SK-N-SH (cell line): Measurements from ENCODE around the gene GSTA4. TPM values are rescaled to one million over a fixed set of nuclear protein-coding genes. Genes with fewer than 3 reads are reported as not detected.
"Not testable (repeated sequence)": the region's sequence is repeated elsewhere in the genome, so short reads cannot be mapped to it uniquely, and the experiment has no call there.

Experiments
- CTCF ChIA-PET: fragments of 300-600, 350-600 bp; formaldehyde crosslinking; extraction: SDS; loops from one replicate; lab custom pipeline; 2021; lab: Yijun Ruan, JAX
- POLR2A ChIA-PET: fragments of 350-600 bp; sonication (Branson Sonifier 250); formaldehyde crosslinking; extraction: SDS; loops from one replicate; lab custom pipeline; 2020; ENCODE audit warnings: antibody characterized with exemption, inconsistent platforms; lab: Yijun Ruan, JAX
- DNase-seq: peaks from one replicate; pipeline ENCODE4 v3.0.0; 2012
- H2AFZ ChIP-seq: fragments of 200-600 bp; sonication (generic); 2 replicates; pipeline ENCODE4 v1.8.1; 2016; ENCODE audit warnings: antibody characterized with exemption, mild to moderate bottlenecking, low read depth
- H3F3A ChIP-seq: fragments of 200-600 bp; sonication (generic); replicated peaks from 2 replicates; pipeline ENCODE3; 2016; ENCODE audit warnings: antibody characterized with exemption, mild to moderate bottlenecking; ENCODE audit not compliant: insufficient read depth
- H3K27ac ChIP-seq, 2 experiments: fragments of 200-500 bp in 1 of 2; fragments of 200-600 bp in 1 of 2; sonication (Bioruptor generic) in 1 of 2; sonication (generic), shearing (Covaris generic) in 1 of 2; 2 replicates each; pipeline versions ENCODE4 v1.5.1 to v1.6.1; 2014 to 2016; ENCODE audit warnings: low read depth in 2 of 2, inconsistent platforms in 1 of 2, low read length in 1 of 2, mild to moderate bottlenecking in 1 of 2, mixed read lengths in 1 of 2
- H3K27me3 ChIP-seq: fragments of 200-600 bp; sonication (generic), shearing (Covaris generic); 2 replicates; pipeline ENCODE4 v1.6.1; 2016; ENCODE audit warnings: mixed run types; ENCODE audit not compliant: insufficient read depth
- H3K36me3 ChIP-seq, 2 experiments: fragments of 200-500 bp in 1 of 2; fragments of 200-600 bp in 1 of 2; sonication (Bioruptor generic) in 1 of 2; sonication (generic) in 1 of 2; replicated peaks in 1 of 2; 2 replicates each; pipeline versions ENCODE3 to v1.5.1; 2014 to 2016; ENCODE audit warnings: low read length in 1 of 2, mild to moderate bottlenecking in 1 of 2; ENCODE audit not compliant: insufficient read depth in 2 of 2, control insufficient read depth in 1 of 2
- H3K4me1 ChIP-seq, 2 experiments: fragments of 200-500 bp in 1 of 2; fragments of 200-600 bp in 1 of 2; sonication (Bioruptor generic) in 1 of 2; sonication (generic), shearing (Covaris generic) in 1 of 2; 2 replicates each; pipeline versions ENCODE4 v1.5.1 to v1.6.1; 2014 to 2016; ENCODE audit warnings: low read depth in 1 of 2, low read length in 1 of 2, mixed run types in 1 of 2; ENCODE audit not compliant: insufficient read depth in 2 of 2, control insufficient read depth in 1 of 2
- H3K4me2 ChIP-seq: fragments of 200-600 bp; sonication (generic), shearing (Covaris generic); 2 replicates; pipeline ENCODE4 v1.6.1; 2017; ENCODE audit warnings: mixed run types
- H3K4me3 ChIP-seq, 2 experiments: fragments of 200-500 bp in 1 of 2; fragments of 200-600 bp in 1 of 2; sonication (Bioruptor generic) in 1 of 2; sonication (generic), shearing (Covaris generic) in 1 of 2; 2 replicates each; pipeline versions ENCODE4 v1.5.1 to v1.8.1; 2014 to 2016; ENCODE audit warnings: low read depth in 2 of 2, inconsistent platforms in 1 of 2, low read length in 1 of 2, mild to moderate bottlenecking in 1 of 2, mixed read lengths in 1 of 2, moderate library complexity in 1 of 2
- H3K79me2 ChIP-seq: fragments of 200-600 bp; sonication (generic); 2 replicates; pipeline ENCODE4 v1.8.1; 2017; ENCODE audit warnings: mild to moderate bottlenecking; ENCODE audit not compliant: insufficient read depth
- H3K9ac ChIP-seq: fragments of 200-600 bp; sonication (generic); 2 replicates; pipeline ENCODE4 v1.6.1; 2017; ENCODE audit warnings: mixed run types
- H3K9me2 ChIP-seq: fragments of 200-600 bp; sonication (generic); 2 replicates; pipeline ENCODE4 v1.6.1; 2017; ENCODE audit warnings: mixed run types
- H3K9me3 ChIP-seq: fragments of 200-600 bp; sonication (generic); 2 replicates; pipeline ENCODE4 v1.6.1; 2017; ENCODE audit warnings: mixed run types, mild to moderate bottlenecking, moderate library complexity
- H4K20me1 ChIP-seq: fragments of 200-600 bp; sonication (generic); 2 replicates; pipeline ENCODE4 v1.6.1; 2017; ENCODE audit warnings: mild to moderate bottlenecking, mixed run types; ENCODE audit not compliant: insufficient read depth
- CHD2 ChIP-seq: fragments of 150-350 bp; IDR thresholded peaks from 2 replicates; pipeline ENCODE4 v1.6.1; 2018; ENCODE audit warnings: low read length; ENCODE audit not compliant: partially characterized antibody
- EZH2phosphoT487 ChIP-seq: fragments of 200-600 bp; sonication (generic); IDR thresholded peaks from 2 replicates; pipeline ENCODE4 v1.6.1; 2017; ENCODE audit warnings: low read depth, mixed run types, mild to moderate bottlenecking, antibody characterized with exemption, moderate library complexity, borderline replicate concordance
- FOSL2 ChIP-seq: IDR thresholded peaks from 2 replicates; pipeline ENCODE4 v1.4.0; 2012; ENCODE audit warnings: low read depth, mild to moderate bottlenecking, moderate library complexity, borderline replicate concordance
- GABPA ChIP-seq: IDR thresholded peaks from 2 replicates; pipeline ENCODE4 v1.4.0; 2012; ENCODE audit warnings: low read depth, mild to moderate bottlenecking
- IRF3 ChIP-seq: fragments of 150-350 bp; IDR thresholded peaks from 2 replicates; pipeline ENCODE4 v1.6.1; 2016; ENCODE audit warnings: mild to moderate bottlenecking, low read depth, low read length
- MXI1 ChIP-seq: IDR thresholded peaks from 2 replicates; pipeline ENCODE4 v1.6.1; 2012; ENCODE audit warnings: mild to moderate bottlenecking, low read depth, low read length, improper control_type of control experiment
- PBX3 ChIP-seq: IDR thresholded peaks from 2 replicates; pipeline ENCODE4; 2012
- POLR2AphosphoS5 ChIP-seq: IDR thresholded peaks from 2 replicates; pipeline ENCODE4 v1.6.1; 2012; ENCODE audit warnings: low read depth, low read length
- RCOR1 ChIP-seq: fragments of 150-350 bp; IDR thresholded peaks from 2 replicates; pipeline ENCODE4 v1.6.1; 2017; ENCODE audit warnings: antibody characterized with exemption, low read length
- RFX5 ChIP-seq: IDR thresholded peaks from 2 replicates; pipeline ENCODE4 v1.6.1; 2012; ENCODE audit warnings: mild to moderate bottlenecking, improper control_type of control experiment, low read length
- SIN3A ChIP-seq: IDR thresholded peaks from 2 replicates; pipeline ENCODE4 v1.6.1; 2012; ENCODE audit warnings: low read depth, mild to moderate bottlenecking, low read length, moderate library complexity, borderline replicate concordance
- TAF1 ChIP-seq: IDR thresholded peaks from 2 replicates; pipeline ENCODE4 v1.6.1; 2012; ENCODE audit warnings: low read depth, mild to moderate bottlenecking, low read length, moderate library complexity, borderline replicate concordance
- USF2 ChIP-seq: fragments of 150-350 bp; IDR thresholded peaks from 2 replicates; pipeline ENCODE4 v1.6.1; 2017; ENCODE audit warnings: antibody characterized with exemption, low read length, low read depth, borderline replicate concordance
- YY1 ChIP-seq: IDR thresholded peaks from 2 replicates; pipeline ENCODE4 v1.4.0; 2012; ENCODE audit warnings: low read depth, mild to moderate bottlenecking
- ZBTB33 ChIP-seq: IDR thresholded peaks from 2 replicates; pipeline ENCODE4 v1.4.0; 2012; ENCODE audit warnings: low read depth, borderline replicate concordance
- WGBS: methylation state at CpG from one replicate; pipeline ENCODE4 v1.1.6; 2017; ENCODE audit warnings: low lambda C conversion rate; 5-methylcytosine and 5-hydroxymethylcytosine counted together
- polyA plus RNA-seq, 3 experiments: library from polyadenylated mRNA; depleted of rRNA; stranded (reverse); fragments of >200 nt; gene quantifications; 2 replicates each; pipeline ENCODE4 v1.2.3, GENCODE V29; 2012

GSTA4 gene
- polyA plus RNA-seq, 1 of the 3 experiments (the other 2 are of a cell fraction) = 28.3 TPM

GRCh38 chr6:53009511-53009910, 14.4 kb upstream of the GSTA4 start:
- Histone ChIP-seq H2AFZ (no peak overlapping the region), H3K9me2 (no peaks in the 10 kb centered on the region), H3K4me1 (no peaks in the 10 kb centered on the region), H4K20me1 (no peaks in the 10 kb centered on the region), H3K79me2 (no peaks in the 10 kb centered on the region), H3K27ac (no peak overlapping the region)
- 86% methylated on average over 3 of the region's 3 CpGs for WGBS
- TF ChIP-seq CHD2 = no peak
- TF ChIP-seq PBX3 = no peak
- no peak for TF ChIP-seq USF2
- TF ChIP-seq MXI1 = no peak
- no peak for TF ChIP-seq YY1
- TF ChIP-seq, all 33 proteins: peak for 0
- H3F3A ChIP-seq = no peaks in the 10 kb centered on the region
- no peak overlapping the region for H3K4me3 ChIP-seq
- peaks cover 70 to 78% of the 10 kb centered on the region in 2 experiments for H3K36me3 ChIP-seq
- H3K4me2 ChIP-seq = no peak overlapping the region
- CTCF ChIA-PET = no interaction called here
- H3K27me3 ChIP-seq = no peaks in the 10 kb centered on the region
- no peak for DNase-seq
- POLR2A ChIA-PET = no interaction called here
- H3K9ac ChIP-seq = no peak overlapping the region
- H3K9me3 ChIP-seq = no peaks in the 10 kb centered on the region

- ChIA-PET POLR2A (no interaction called here), CTCF (interaction anchor here (0.8 kb wide), 1 partner anchor 11 kb away, joined by 3 read pairs; no protein-coding TSS in a partner anchor)
- Histone ChIP-seq H3K9ac (no peak overlapping the region), H3K27ac (no peak overlapping the region), H3K36me3 (peaks cover 70 to 78% of the 10 kb centered on the region in 2 experiments), H3F3A (no peaks in the 10 kb centered on the region), H2AFZ (no peak overlapping the region), H3K4me2 (no peak overlapping the region), H3K9me3 (no peaks in the 10 kb centered on the region), H3K79me2 (no peaks in the 10 kb centered on the region), H3K9me2 (no peaks in the 10 kb centered on the region), H3K4me3 (no peak overlapping the region), H3K4me1 (no peaks in the 10 kb centered on the region), H4K20me1 (no peaks in the 10 kb centered on the region), H3K27me3 (no peaks in the 10 kb centered on the region)
- TF ChIP-seq GABPA (no peak), MXI1 (no peak), ZBTB33 (no peak), FOSL2 (no peak), POLR2AphosphoS5 (no peak), EZH2phosphoT487 (no peak), YY1 (no peak), TAF1 (no peak), RCOR1 (no peak), CHD2 (no peak), SIN3A (no peak), IRF3 (no peak), RFX5 (no peak)
- WGBS = 100% methylated on average over 1 of the region's 2 CpGs
- DNase-seq = no peak
Measured at GRCh38 chr6:53009056-53009455, 14.0 kb upstream of the GSTA4 start.

GRCh38 chr6:53008192-53008687, 13.2 kb upstream of the GSTA4 start:
- H3K9me2 ChIP-seq, POLR2A ChIA-PET, H3K27me3 ChIP-seq, H3K4me3 ChIP-seq, H3K4me2 ChIP-seq, H4K20me1 ChIP-seq, H3K9me3 ChIP-seq, DNase-seq, H3K9ac ChIP-seq, H3K79me2 ChIP-seq, H3F3A ChIP-seq, H3K27ac ChIP-seq, H3K4me1 ChIP-seq, H2AFZ ChIP-seq: not testable (repeated sequence)
- CTCF ChIA-PET = interaction anchor here (0.8 kb wide), 1 partner anchor 10 kb away, joined by 3 read pairs; no protein-coding TSS in a partner anchor
- peaks cover 73 to 76% of the 10 kb centered on the region in 2 experiments for H3K36me3 ChIP-seq
- WGBS = 90% methylated on average over 4 of the region's 4 CpGs
